NCI-H2171 (cell line): ENCODE results near the gene VPS37C.

ENCODE experiments used
- DNase-seq: peaks from one replicate; lab custom pipeline; 2025; lab: John Stamatoyannopoulos, UW

The VPS37C gene

GRCh38 chr11:61133145-61133544 lies 28.1 kb downstream of the VPS37C start:
- no peak for DNase-seq

GRCh38 chr11:61132646-61133045 lies 28.6 kb downstream of the VPS37C start:
- no peak for DNase-seq

GRCh38 chr11:61131998-61132555 lies 29.1 kb downstream of the VPS37C start:
- DNase-seq, result no peak

GRCh38 chr11:61131586-61131985 lies 29.6 kb downstream of the VPS37C start:
- no peak for DNase-seq

GRCh38 chr11:61131186-61131585 lies 30.0 kb downstream of the VPS37C start:
- no peak for DNase-seq

- DNase-seq, result no peak
Observed at GRCh38 chr11:61129639-61130523, 31.3 kb downstream of the VPS37C start.

- DNase-seq, result no peak
Observed at GRCh38 chr11:61128947-61129638, 32.1 kb downstream of the VPS37C start.

GRCh38 chr11:61127991-61128390 lies 33.2 kb downstream of the VPS37C start:
- no peak for DNase-seq

- DNase-seq, result no peak
Observed at GRCh38 chr11:61126256-61126655, 35.0 kb downstream of the VPS37C start.

GRCh38 chr11:61125310-61125684 lies 35.9 kb downstream of the VPS37C start:
- no peak for DNase-seq

GRCh38 chr11:61124574-61125309 lies 36.5 kb downstream of the VPS37C start:
- no peak for DNase-seq

GRCh38 chr11:61123775-61124571 lies 37.3 kb downstream of the VPS37C start:
- DNase-seq, result no peak

- no peak for DNase-seq
Observed at GRCh38 chr11:61122761-61123160, 38.5 kb downstream of the VPS37C start.

- DNase-seq, result no peak
Observed at GRCh38 chr11:61121917-61122316, 39.3 kb downstream of the VPS37C start.

- DNase-seq, result no peak
Observed at GRCh38 chr11:61121192-61121831, 39.9 kb downstream of the VPS37C start.

- DNase-seq, result no peak
Observed at GRCh38 chr11:61120706-61121191, 40.5 kb downstream of the VPS37C start.

- no peak for DNase-seq
Observed at GRCh38 chr11:61120099-61120705, 41.0 kb downstream of the VPS37C start.

GRCh38 chr11:61119571-61119970 lies 41.7 kb downstream of the VPS37C start:
- DNase-seq, result no peak

GRCh38 chr11:61119055-61119454 lies 42.2 kb downstream of the VPS37C start:
- no peak for DNase-seq

GRCh38 chr11:61118406-61118805 lies 42.8 kb downstream of the VPS37C start:
- DNase-seq, result no peak
